Forelimb muscle (tissue), 1 donor: ENCODE measurements around the gene CCDC150. TPM values are rescaled to one million over a fixed set of nuclear protein-coding genes. Genes with fewer than 3 reads are reported as not detected.
"Not testable (repeated sequence)": the region's sequence is repeated elsewhere in the genome, so short reads cannot be mapped to it uniquely, and the experiment has no call there.

Experiments used
- DNase-seq: peaks from one replicate; pipeline ENCODE4 v3.0.0-alpha.2; 2013; ENCODE audit warnings: low read depth
- polyA plus RNA-seq: library from polyadenylated mRNA; unstranded; fragments of 120-200 nt; gene quantifications from one replicate; pipeline ENCODE4 v1.2.1, GENCODE V29; 2013; ENCODE audit not compliant: insufficient read length

CCDC150 gene
- polyA plus RNA-seq, 1 donor, result 5.9 TPM

- DNase-seq, result no peak
Observed at GRCh38 chr2:196712867-196713266, 73.4 kb downstream of the CCDC150 start.

DNA sequence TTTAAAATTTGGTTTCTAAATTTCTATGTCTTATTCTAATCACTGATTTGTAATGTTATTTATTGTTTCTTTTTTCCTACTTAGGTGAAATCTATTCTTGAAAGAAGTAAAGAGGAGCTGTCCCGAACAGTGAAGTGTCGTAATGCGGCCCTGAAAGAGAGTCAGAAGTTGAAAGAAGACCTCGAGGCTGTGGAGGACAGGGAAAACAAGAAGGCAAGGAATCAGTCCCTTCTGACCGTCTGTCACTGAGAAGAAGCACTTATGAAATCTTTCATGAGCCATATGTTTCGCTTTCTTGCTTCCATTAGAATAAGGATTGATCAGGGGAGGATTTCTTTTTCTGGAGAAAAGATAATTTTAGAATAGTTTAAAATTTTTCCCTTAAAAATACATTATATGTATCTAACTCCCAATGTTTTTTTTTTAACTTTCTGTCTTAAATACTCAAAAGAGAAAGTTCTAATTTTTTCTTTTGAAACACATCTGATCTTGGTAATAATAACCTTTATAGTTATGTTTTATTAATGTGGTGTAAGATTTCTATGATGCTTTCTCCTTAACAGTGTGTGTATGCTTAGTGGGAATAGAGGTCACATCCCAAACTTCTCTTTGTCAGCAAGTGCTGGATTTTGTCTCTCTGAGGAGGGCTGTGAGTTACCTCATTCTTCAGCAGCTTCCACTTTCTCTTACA is 79.0 kb downstream of the CCDC150 start:
- DNase-seq, result no peak

DNA sequence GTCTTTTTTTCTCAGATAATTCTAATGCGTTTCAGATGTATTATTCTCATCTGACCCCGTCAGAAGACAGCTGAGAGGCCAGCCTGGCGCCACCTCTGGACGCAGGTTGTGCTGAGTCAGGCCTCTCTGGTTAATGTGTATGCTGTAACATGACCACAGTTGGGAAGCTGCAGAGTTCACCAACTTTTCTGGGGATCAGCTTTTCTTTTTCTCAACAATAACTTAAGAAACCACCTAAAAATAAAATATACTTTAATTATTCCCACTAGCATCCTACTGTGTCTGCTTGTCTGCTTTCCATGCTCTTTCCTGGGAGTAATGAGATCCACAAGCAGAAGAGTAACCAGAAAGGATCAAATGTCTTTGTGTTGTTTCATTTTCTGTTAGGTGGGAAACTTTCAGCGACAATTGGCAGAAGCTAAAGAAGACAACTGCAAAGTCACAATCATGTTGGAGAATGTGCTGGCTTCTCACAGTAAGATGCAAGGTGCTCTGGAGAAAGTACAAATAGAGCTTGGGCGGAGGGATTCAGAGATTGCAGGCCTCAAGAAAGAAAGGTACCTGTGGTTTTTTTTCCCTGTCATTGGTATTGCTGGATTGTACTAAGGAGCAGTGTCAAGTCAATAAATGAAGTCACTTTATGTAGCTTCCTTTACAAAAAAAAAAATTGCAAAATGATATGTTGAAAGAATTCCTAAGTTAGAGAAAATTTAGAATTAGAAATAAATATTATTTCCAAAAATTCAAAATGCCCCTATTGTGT is 79.8 kb downstream of the CCDC150 start:
- DNase-seq, result peak; percentile 62

- no peak for DNase-seq
Observed at GRCh38 chr2:196723571-196723970, 84.1 kb downstream of the CCDC150 start.

DNA sequence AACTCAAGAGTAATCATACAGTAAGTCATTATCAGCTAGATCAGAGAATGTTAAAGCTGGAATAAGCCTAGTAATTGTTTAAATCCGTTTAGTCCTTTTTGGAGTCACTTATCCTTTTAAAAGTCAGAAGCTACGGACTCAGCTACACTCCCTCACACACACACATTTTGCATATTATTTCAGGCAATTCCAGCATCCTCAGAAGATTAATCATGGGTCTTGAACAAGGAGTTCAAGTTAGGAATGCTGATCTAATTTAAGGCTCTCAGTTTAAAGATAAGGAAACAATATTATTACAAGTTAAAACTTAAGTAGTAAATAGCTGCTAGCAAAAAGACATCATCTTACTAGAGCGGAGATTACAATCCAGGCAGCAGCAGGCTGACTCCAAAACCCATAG is 85.7 kb downstream of the CCDC150 start:
- DNase-seq, result no peak

- DNase-seq, result no peak
Observed at GRCh38 chr2:196725882-196726281, 86.4 kb downstream of the CCDC150 start.

GRCh38 chr2:196729418-196729817 is 89.9 kb downstream of the CCDC150 start:
- no peak for DNase-seq

- DNase-seq, result not testable (repeated sequence)
Observed at GRCh38 chr2:196736646-196737045, 97.1 kb downstream of the CCDC150 start.

DNA sequence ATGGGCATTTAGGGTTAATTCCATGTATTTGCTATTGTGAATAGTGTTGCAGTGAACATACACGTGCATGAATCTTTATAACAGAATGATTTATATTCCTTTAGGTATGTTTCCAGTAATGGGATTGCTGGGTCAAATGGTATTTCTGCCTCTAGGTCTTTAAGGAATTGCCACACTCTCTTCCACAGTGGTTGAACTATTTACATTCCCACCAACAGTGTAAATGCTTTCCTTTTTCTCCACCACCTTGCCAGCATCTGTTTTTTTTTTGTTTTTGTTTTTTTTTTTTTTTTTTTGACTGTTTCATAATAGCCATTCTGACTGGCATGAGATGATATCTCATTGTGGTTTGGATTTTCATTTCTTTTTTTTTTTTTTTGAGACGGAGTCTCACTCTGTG is 97.5 kb downstream of the CCDC150 start:
- no peak for DNase-seq

DNA sequence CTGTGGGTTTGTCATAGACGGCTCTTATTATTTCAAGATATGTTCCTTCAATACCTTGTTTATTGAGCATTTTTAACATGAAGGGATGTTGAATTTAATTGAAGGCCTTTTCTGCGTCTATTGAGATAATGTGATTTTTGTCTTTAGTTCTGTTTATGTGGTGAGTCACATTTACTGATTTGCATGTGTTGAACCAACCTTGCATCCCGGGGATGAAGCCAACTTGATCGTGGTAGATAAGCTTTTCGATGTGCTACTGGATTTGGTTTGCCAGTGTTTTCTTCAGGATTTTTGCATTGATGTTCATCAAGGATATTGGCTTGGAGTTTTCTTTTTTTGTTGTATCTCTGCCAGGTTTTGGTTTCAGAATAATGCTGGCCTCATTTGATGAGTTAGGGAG is 99.5 kb downstream of the CCDC150 start:
- DNase-seq, result no peak

GRCh38 chr2:196742216-196742615 is 102.7 kb downstream of the CCDC150 start:
- no peak for DNase-seq

DNA sequence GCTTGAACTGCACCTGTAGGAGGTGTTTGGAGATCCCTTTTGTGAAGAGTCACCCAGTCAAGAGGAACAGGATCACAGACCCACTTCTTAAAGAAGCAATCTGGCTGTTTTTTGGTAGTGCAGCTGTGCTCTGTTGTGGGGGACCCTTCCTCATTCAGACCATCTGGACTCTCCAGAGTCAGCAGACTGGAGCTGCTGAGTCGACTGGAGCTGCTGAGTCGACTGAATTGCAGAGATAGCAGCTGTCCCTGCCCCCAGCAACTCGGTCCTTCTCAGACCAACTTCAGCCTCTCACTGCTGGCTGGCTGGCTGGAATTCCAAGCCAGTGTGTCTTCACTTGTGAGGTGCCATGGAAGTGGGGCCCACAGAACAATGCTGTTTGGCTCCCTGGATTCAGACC is 103.2 kb downstream of the CCDC150 start:
- DNase-seq, result no peak

GRCh38 chr2:196743165-196743564 is 103.7 kb downstream of the CCDC150 start:
- DNase-seq, result no peak

DNA sequence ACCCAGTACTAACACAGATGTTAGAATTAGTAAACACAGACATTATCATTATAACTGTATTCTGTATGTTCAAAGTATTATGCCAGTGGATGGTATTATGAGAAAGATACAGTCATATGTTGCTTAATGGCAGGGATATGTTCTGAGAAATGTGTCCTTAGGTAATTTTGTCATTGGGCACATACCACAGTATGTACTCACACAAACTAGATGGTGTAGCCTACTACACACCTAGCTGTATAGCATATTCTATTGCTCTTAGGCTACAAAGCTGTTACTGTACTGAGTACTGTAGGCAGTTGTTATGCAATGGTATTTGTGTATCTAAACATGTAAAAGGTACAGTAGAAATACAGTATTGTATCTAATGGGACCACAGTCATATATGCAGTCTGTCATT is 106.2 kb downstream of the CCDC150 start:
- DNase-seq, result no peak

DNA sequence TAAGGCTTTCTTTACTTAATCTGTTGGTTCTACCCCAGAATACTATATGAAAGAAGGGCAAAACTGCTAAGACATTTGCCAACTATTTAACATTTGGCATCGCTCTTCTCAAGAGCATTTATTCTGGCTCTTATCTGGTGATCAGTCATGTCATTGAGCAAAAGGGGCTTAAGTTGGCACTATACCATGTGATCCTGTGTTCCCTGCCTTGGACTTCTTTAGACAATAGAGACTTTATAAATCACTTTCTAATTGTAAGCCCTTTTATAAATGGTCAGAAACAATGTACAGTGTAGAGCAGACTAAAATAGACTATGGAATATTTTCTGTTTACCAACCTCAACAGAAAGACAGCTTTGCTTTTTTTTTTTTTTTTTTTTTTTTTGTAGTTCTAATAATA is 107.9 kb downstream of the CCDC150 start:
- DNase-seq, result no peak

GRCh38 chr2:196748123-196748522 is 108.6 kb downstream of the CCDC150 start:
- DNase-seq, result no peak

- DNase-seq, result no peak
Observed at GRCh38 chr2:196750291-196750923, 110.9 kb downstream of the CCDC150 start.

DNA sequence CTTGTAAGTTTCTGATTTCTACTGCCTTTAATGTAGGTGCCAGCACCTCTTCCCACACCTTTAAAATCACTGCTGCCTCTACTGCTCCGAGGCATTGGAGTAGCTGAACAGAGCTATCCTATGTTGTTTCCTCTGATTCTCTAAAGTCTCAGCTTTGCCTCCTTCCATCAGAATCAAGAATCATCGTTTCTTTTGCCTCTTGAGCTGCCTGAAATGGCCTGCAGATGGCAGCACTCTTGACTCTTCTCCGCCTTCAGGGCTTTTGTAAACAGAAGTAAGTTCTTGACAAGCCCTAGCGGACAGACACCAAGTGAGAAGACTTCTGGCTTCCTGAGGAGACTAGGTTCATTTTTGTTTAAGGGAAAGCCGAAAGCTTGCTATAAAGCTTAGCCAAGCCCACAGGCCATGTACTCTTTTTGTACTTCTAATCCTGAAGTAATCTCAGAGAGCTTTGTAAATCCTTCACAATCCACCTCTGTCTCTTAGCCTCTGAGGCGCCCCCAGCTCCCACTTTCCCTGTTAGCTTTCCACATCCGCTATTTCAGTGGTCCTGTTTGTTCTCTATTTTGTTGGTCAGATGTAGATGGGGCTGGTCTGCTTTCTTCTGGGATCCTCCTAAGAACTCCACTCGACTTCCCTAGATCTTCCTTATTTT is 111.6 kb downstream of the CCDC150 start:
- DNase-seq, result no peak

DNA sequence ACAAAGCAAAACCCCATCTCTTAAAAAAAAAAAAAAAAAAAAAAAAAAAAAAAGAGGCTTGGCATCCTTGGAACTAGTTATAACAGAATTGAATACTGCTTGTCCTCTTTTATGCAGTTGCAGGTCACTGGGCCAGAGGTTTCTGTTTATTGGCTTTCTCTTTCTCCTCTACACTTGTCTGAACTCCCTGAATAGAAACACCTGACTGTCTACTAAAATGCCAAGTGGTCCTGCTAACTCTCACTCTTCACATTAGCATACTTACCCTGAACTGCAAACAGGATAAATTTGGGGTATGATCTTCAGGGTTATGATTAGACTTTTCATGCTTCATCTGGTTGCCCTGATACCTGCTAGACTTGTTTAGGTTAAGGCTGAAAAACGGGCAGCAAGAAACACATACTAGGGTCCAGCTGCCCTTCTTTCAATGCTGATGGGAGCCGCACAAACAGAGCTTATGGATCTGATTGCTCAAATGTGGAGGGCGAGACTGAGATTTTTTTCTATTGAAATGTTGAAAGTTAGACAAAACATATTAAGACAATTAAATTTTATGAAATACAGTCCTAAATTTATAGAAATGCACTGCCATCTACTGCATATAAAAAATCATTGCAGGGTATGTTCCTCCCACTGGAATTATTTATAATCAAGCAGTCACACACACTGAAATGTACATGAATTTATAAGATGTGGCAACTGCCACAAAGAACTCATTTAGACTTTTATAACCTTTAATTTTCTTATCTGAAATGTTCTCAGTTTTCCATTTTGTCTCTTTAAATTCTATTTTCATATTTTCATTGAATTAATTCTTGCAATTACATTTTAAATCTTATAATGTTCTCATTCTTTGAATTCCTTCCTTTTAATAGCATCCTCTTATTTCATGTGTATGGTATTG is 119.2 kb downstream of the CCDC150 start:
- DNase-seq, result no peak

GRCh38 chr2:196759378-196759706 is 119.8 kb downstream of the CCDC150 start:
- DNase-seq, result no peak

- DNase-seq, result no peak
Observed at GRCh38 chr2:196767101-196767500, 127.6 kb downstream of the CCDC150 start.
